GM12878 (cell line): Measurements from ENCODE around the gene ETV4. TPM values are rescaled to one million over a fixed set of nuclear protein-coding genes. Genes with fewer than 3 reads are reported as not detected.

Experiments
- ATAC-seq: fragments of 200-7000 bp; cut with Tn5 transposase; 3 replicates; pipeline ENCODE4 v1.9.1; 2020; ENCODE audit warnings: mild to moderate bottlenecking, moderate library complexity
- BruUV-seq: library from RNA; stranded (reverse); fragments of 400-500 nt; replicated peaks from 2 replicates; lab custom pipeline; 2021; lab: Mats Ljungman, UMichigan
- CTCF ChIA-PET: fragments of 300-600 bp; sonication (Branson Sonifier 250); formaldehyde crosslinking; extraction: SDS; loops from one replicate; lab custom pipeline; 2021; ENCODE audit warnings: inconsistent platforms; lab: Yijun Ruan, JAX
- POLR2A ChIA-PET: fragments of 350-600 bp; formaldehyde crosslinking; extraction: SDS; loops from one replicate; lab custom pipeline; 2021; ENCODE audit warnings: inconsistent platforms; lab: Charles Lee
- RAD21 ChIA-PET: fragments of 300-600 bp; sonication (Branson Sonifier 250); formaldehyde crosslinking; loops from one replicate; lab custom pipeline; 2023; ENCODE audit warnings: antibody characterized with exemption; ENCODE audit not compliant: unreplicated experiment; lab: Charles Lee
- SMC1A ChIA-PET: fragments of 300-600 bp; sonication (Branson Sonifier 250); formaldehyde crosslinking; loops from one replicate; lab custom pipeline; 2023; ENCODE audit not compliant: unreplicated experiment, uncharacterized antibody; lab: Charles Lee
- DNase-seq: peaks from one replicate; pipeline ENCODE4 v3.0.0-alpha.2; 2011; ENCODE audit warnings: low read depth, low spot score
- FAIRE-seq: peaks from 3 replicates; lab custom pipeline; 2011; peaks lifted over from hg19 to GRCh38; lab: Jason Lieb, UNC
- H2AFZ ChIP-seq: 2 replicates; pipeline ENCODE4 v1.6.0; 2011; ENCODE audit warnings: low read depth, low read length, control low read depth; ENCODE audit not compliant: control insufficient read depth
- H3K27ac ChIP-seq: 2 replicates; pipeline ENCODE4 v1.5.1; 2011; ENCODE audit warnings: control low read depth; ENCODE audit not compliant: control insufficient read depth, insufficient read depth
- H3K27me3 ChIP-seq, 2 experiments: replicated peaks in 1 of 2; 2 replicates each; pipeline versions ENCODE4 v1.6.0 to v1.6.1; 2011; ENCODE audit warnings: low read length in 1 of 2; ENCODE audit not compliant: control insufficient read depth in 2 of 2, insufficient read depth in 2 of 2
- H3K36me3 ChIP-seq, 2 experiments: 2 replicates each; pipeline ENCODE4 v1.5.1; 2011; ENCODE audit warnings: low read length in 1 of 2; ENCODE audit not compliant: control insufficient read depth in 2 of 2, insufficient read depth in 2 of 2
- H3K4me1 ChIP-seq: 2 replicates; pipeline ENCODE4 v1.6.1; 2011; ENCODE audit warnings: mild to moderate bottlenecking, low read length, moderate library complexity, mixed read lengths; ENCODE audit not compliant: control insufficient read depth, insufficient read depth
- H3K4me2 ChIP-seq: 2 replicates; pipeline ENCODE4 v1.6.0; 2011; ENCODE audit warnings: control low read depth; ENCODE audit not compliant: control insufficient read depth, insufficient read depth
- H3K4me3 ChIP-seq: fragments of 200-600 bp; sonication (generic); 2 replicates; pipeline ENCODE4 v1.5.1; 2016
- H3K79me2 ChIP-seq: 2 replicates; pipeline ENCODE4 v1.6.0; 2011; ENCODE audit warnings: low read length; ENCODE audit not compliant: control insufficient read depth, insufficient read depth
- H3K9ac ChIP-seq: 2 replicates; pipeline ENCODE4 v1.8.0; 2011; ENCODE audit warnings: low read length, control low read depth, mixed read lengths; ENCODE audit not compliant: control insufficient read depth, insufficient read depth
- H3K9me3 ChIP-seq: replicated peaks from 3 replicates; pipeline ENCODE4 v1.5.1; 2011; ENCODE audit warnings: mild to moderate bottlenecking, low read length; ENCODE audit not compliant: control insufficient read depth, insufficient read depth
- H4K20me1 ChIP-seq: 2 replicates; pipeline ENCODE4 v1.6.0; 2011; ENCODE audit not compliant: control insufficient read depth, insufficient read depth
- ATF3 ChIP-seq: IDR thresholded peaks from 2 replicates; pipeline ENCODE4 v1.6.1; 2011; ENCODE audit warnings: low read depth, mild to moderate bottlenecking, low read length, moderate library complexity, borderline replicate concordance; ENCODE audit errors: extremely low read depth
- CBX3 ChIP-seq: fragments of 200-600 bp; sonication (generic); IDR thresholded peaks from 2 replicates; pipeline ENCODE4 v1.6.1; 2016; ENCODE audit warnings: low read depth, borderline replicate concordance
- CEBPB ChIP-seq, 2 experiments: fragments of 150-350 bp in 1 of 2; IDR thresholded peaks; 2 replicates each; pipeline ENCODE4 v1.6.1; 2012 to 2014; ENCODE audit warnings: low read depth in 2 of 2, low read length in 2 of 2, borderline replicate concordance in 1 of 2, inconsistent platforms in 1 of 2
- CEBPZ ChIP-seq: fragments of 150-350 bp; IDR thresholded peaks from 2 replicates; pipeline ENCODE4 v1.6.1; 2016; ENCODE audit warnings: low read depth, low read length
- CREM ChIP-seq: IDR thresholded peaks from 2 replicates; pipeline ENCODE4 v1.6.1; 2014; ENCODE audit warnings: antibody characterized with exemption, low read depth
- IRF5 ChIP-seq: fragments of 450-650 bp; IDR thresholded peaks from 2 replicates; pipeline ENCODE4 v1.6.1; 2017; ENCODE audit warnings: borderline replicate concordance
- JUND ChIP-seq: IDR thresholded peaks from 2 replicates; pipeline ENCODE4 v1.6.1; 2012; ENCODE audit warnings: low read depth, mild to moderate bottlenecking, low read length, improper control_type of control experiment, moderate library complexity
- NBN ChIP-seq: fragments of 450-650 bp; IDR thresholded peaks from 2 replicates; pipeline ENCODE4 v1.6.1; 2016
- RAD51 ChIP-seq: fragments of 450-650 bp; IDR thresholded peaks from 2 replicates; pipeline ENCODE4 v1.6.1; 2016; ENCODE audit warnings: moderate library complexity, mild to moderate bottlenecking, inconsistent platforms
- RELB ChIP-seq: fragments of 450-650 bp; IDR thresholded peaks from 2 replicates; pipeline ENCODE4 v1.6.1; 2017; ENCODE audit warnings: low read depth, mild to moderate bottlenecking, moderate library complexity
- ZBTB4 ChIP-seq: fragments of 450-650 bp; formaldehyde crosslinking; IDR thresholded peaks from 2 replicates; pipeline ENCODE4 v1.4.0; 2022; ENCODE audit warnings: mild to moderate bottlenecking, moderate library complexity
- WGBS: methylation state at CpG from one replicate; pipeline ENCODE4 v1.1.6; 2016; ENCODE audit warnings: low lambda C conversion rate; ENCODE audit not compliant: insufficient replicate concordance, insufficient coverage; ENCODE audit errors: missing lambda C conversion rate; 5-methylcytosine and 5-hydroxymethylcytosine counted together
- in situ Hi-C: fragments of 300-500 bp; cut with MboI; formaldehyde crosslinking; loops from 9 replicates; pipeline ENCODE4 v1.14.3; 2018; ENCODE audit warnings: mixed read lengths
- intact Hi-C: fragments of 100-400 bp; cut with micrococcal nuclease; formaldehyde crosslinking; loops from one replicate; pipeline ENCODE4 v1.14.2; 2022; ENCODE audit not compliant: unreplicated experiment
- polyA plus RNA-seq, 11 experiments: library from polyadenylated mRNA; depleted of rRNA in 4 of 11; unstranded in 6 of 11; stranded (reverse) in 5 of 11; fragments of >200 nt; fragmentation: Nextera tagmentation in 4 of 11; fragmentation: Illumina TruSeq in 1 of 11; extraction: Ambion mirVana in 4 of 11; extraction: Trizol in 1 of 11; gene quantifications; 1 replicate in 1 of 11; 2 replicates in 10 of 11; pipeline versions ENCODE4 v1.2.1 to v1.2.3, GENCODE V29; 2011 to 2016; ENCODE audit warnings: inconsistent platforms in 2 of 11, missing spikeins in 2 of 11, low read depth in 1 of 11
- total RNA-seq, 4 experiments: library from RNA; depleted of rRNA in 3 of 4; stranded (reverse); fragments of >200 nt in 3 of 4; fragmentation: Illumina TruSeq in 1 of 4; extraction: Trizol in 1 of 4; gene quantifications; 2 replicates each; pipeline versions ENCODE4 v1.2.1 to v1.2.3, GENCODE V29; 2013 to 2021

ETV4 gene
- total and polyA plus RNA-seq, 10 of the 15 experiments (the other 5 are each of a cell fraction or from before 2014, with no cell fraction given): 0.19 to 14.5 (median 1.8) TPM

GRCh38 chr17:43591779-43592562 lies 45.8 kb upstream of the ETV4 start:
- Histone ChIP-seq H3K27ac (no peak overlapping the region), H3K4me1 (no peaks in the 10 kb centered on the region), H3K79me2 (no peaks in the 10 kb centered on the region), H3K4me2 (no peak overlapping the region), H3K27me3 (no peaks in the 10 kb centered on the region), H3K9ac (no peak overlapping the region), H3K4me3 (no peak overlapping the region), H4K20me1 (no peaks in the 10 kb centered on the region), H3K9me3 (no peaks in the 10 kb centered on the region; the same call in 2 of the 3 replicates), H3K36me3 (no peaks in the 10 kb centered on the region), H2AFZ (no peak overlapping the region)
- in situ Hi-C loops: no loop called here
- DNase-seq (no peak), FAIRE-seq (no peak), ATAC-seq (peak; percentile 64)
- intact Hi-C loops: no loop called here
- ChIA-PET SMC1A (interaction anchor here (0.9 to 3.1 kb wide), 3 partner anchors 9 to 80 kb away, joined by 3 to 8 read pairs (median 5); no protein-coding TSS in a partner anchor), POLR2A (interaction anchor here (0.6 to 1.0 kb wide), 2 partner anchors 39 to 49 kb away, joined by 3 to 4 read pairs; no protein-coding TSS in a partner anchor), RAD21 (interaction anchor here (1.0 to 1.9 kb wide), 3 partner anchors 12 to 15 kb away, joined by 3 to 5 read pairs (median 4); no protein-coding TSS in a partner anchor), CTCF (interaction anchor here (1.0 to 1.7 kb wide), 4 partner anchors 15 to 82 kb away, joined by 4 to 8 read pairs (median 6); no protein-coding TSS in a partner anchor)
- no TSS peak for BruUV-seq
- WGBS: 44% methylated on average over 28 of the region's 28 CpGs
- TF ChIP-seq CEBPZ: no peak
- no peak for TF ChIP-seq IRF5
- TF ChIP-seq CEBPB (IDR thresholded peaks at IDR 0.05; ENCODE audit: borderline replicate concordance in 1 of 2, low read depth in 2 of 2, low read length in 2 of 2): no peak
- no peak for TF ChIP-seq JUND
- no peak for TF ChIP-seq ZBTB4 (CRISPR knock-in tag)
- TF ChIP-seq RELB: no peak
- TF ChIP-seq RAD51: no peak
- no peak for TF ChIP-seq CBX3
- TF ChIP-seq CREM: no peak
- TF ChIP-seq NBN: no peak
- TF ChIP-seq ATF3: no peak
